Naive thymus-derived CD4-positive, alpha-beta T cell (primary cell): ENCODE measurements around the gene KCNK4. TPM values are rescaled to one million over a fixed set of nuclear protein-coding genes. Genes with fewer than 3 reads are reported as not detected.

Source experiments
- ATAC-seq: fragments of 150-1000 bp; cut with Tn5 transposase; 2 replicates; pipeline ENCODE4 v1.10.0; 2021; ENCODE audit warnings: mild to moderate bottlenecking, moderate library complexity
- CTCF ChIA-PET: fragments of 350-600 bp; sonication (Branson Sonifier 250); formaldehyde crosslinking; loops from one replicate; lab custom pipeline; 2021; ENCODE audit warnings: antibody characterized with exemption; lab: Charles Lee
- POLR2A ChIA-PET: fragments of 350-600 bp; sonication (Branson Sonifier 250); formaldehyde crosslinking; loops from one replicate; lab custom pipeline; 2021; ENCODE audit warnings: antibody characterized with exemption, inconsistent platforms; lab: Charles Lee
- DNase-seq, 9 donors: peaks; one replicate each; pipeline versions ENCODE4 v3.0.0 to v3.0.0-alpha.2; 2020 to 2022; ENCODE audit warnings: mixed read lengths in 1 of 9
- H3K27ac ChIP-seq: one replicate; pipeline ENCODE4 v1.7.0; 2013; ENCODE audit warnings: mild to moderate bottlenecking, low read depth, low read length, moderate library complexity
- H3K27me3 ChIP-seq, 2 donors: one replicate each; pipeline ENCODE4 v1.7.0; 2013; ENCODE audit warnings: low read length in 2 of 2, mild to moderate bottlenecking in 2 of 2, moderate library complexity in 2 of 2; ENCODE audit not compliant: control insufficient read depth in 2 of 2, insufficient read depth in 2 of 2
- H3K36me3 ChIP-seq, 3 experiments: 1 replicate in 2 of 3; 2 replicates in 1 of 3; pipeline ENCODE4 v1.7.0; 2013; ENCODE audit warnings: low read length in 3 of 3, mild to moderate bottlenecking in 3 of 3, moderate library complexity in 1 of 3; ENCODE audit not compliant: insufficient read depth in 3 of 3, control insufficient read depth in 2 of 3
- H3K4me1 ChIP-seq, 2 donors: one replicate each; pipeline ENCODE4 v1.7.0; 2013; ENCODE audit warnings: low read length in 2 of 2, mild to moderate bottlenecking in 2 of 2, moderate library complexity in 1 of 2; ENCODE audit not compliant: control insufficient read depth in 2 of 2, insufficient read depth in 2 of 2
- H3K4me3 ChIP-seq: 2 replicates; pipeline ENCODE4 v1.7.0; 2013; ENCODE audit warnings: mild to moderate bottlenecking, low read length
- H3K9me3 ChIP-seq, 3 experiments: 1 replicate in 2 of 3; 2 replicates in 1 of 3; pipeline ENCODE4 v1.7.0; 2013; ENCODE audit warnings: low read length in 3 of 3; ENCODE audit not compliant: control insufficient read depth in 2 of 3
- H3K27ac Mint-ChIP-seq, 9 donors: one replicate each; pipeline ENCODE4 v1.8.0; 2020 to 2022; ENCODE audit warnings: mixed read lengths in 9 of 9, mild to moderate bottlenecking in 8 of 9, moderate library complexity in 5 of 9, inconsistent platforms in 2 of 9
- H3K27me3 Mint-ChIP-seq, 5 donors: one replicate each; pipeline ENCODE4 v1.8.0; 2021 to 2022; ENCODE audit warnings: mixed read lengths in 5 of 5, mild to moderate bottlenecking in 1 of 5
- H3K36me3 Mint-ChIP-seq, 5 donors: one replicate each; pipeline ENCODE4 v1.8.0; 2020 to 2022; ENCODE audit warnings: mixed read lengths in 5 of 5, mild to moderate bottlenecking in 3 of 5, inconsistent platforms in 1 of 5
- H3K4me1 Mint-ChIP-seq, 7 donors: one replicate each; pipeline ENCODE4 v1.8.0; 2020 to 2022; ENCODE audit warnings: mixed read lengths in 7 of 7, mild to moderate bottlenecking in 3 of 7, inconsistent platforms in 1 of 7
- H3K4me3 Mint-ChIP-seq, 10 donors: one replicate each; pipeline ENCODE4 v1.8.0; 2020 to 2022; ENCODE audit warnings: mild to moderate bottlenecking in 10 of 10, mixed read lengths in 10 of 10, moderate library complexity in 6 of 10, inconsistent platforms in 2 of 10
- H3K9me3 Mint-ChIP-seq, 11 donors: one replicate each; pipeline ENCODE4 v1.8.0; 2020 to 2022; ENCODE audit warnings: mixed read lengths in 11 of 11, mild to moderate bottlenecking in 4 of 11, inconsistent platforms in 1 of 11, moderate library complexity in 1 of 11
- intact Hi-C, 2 donors: fragments of 100-400 bp; cut with micrococcal nuclease; formaldehyde crosslinking; loops; one replicate each; pipeline ENCODE4 v1.15.1; 2023
- polyA plus RNA-seq, 2 donors: library from polyadenylated mRNA; unstranded; fragments of 300-500 nt; fragmentation: Illumina TruSeq; gene quantifications; one replicate each; pipeline ENCODE4 v1.2.3, GENCODE V29; 2021
- total RNA-seq, 6 experiments: library from RNA in 5 of 6; stranded (reverse) in 5 of 6; gene quantifications; 1 replicate in 5 of 6; 2 replicates in 1 of 6; pipeline ENCODE4 v1.2.3 and lab custom pipeline; 2021 to 2026

Gene KCNK4
- total and polyA plus RNA-seq, 7 experiments from 2014 or later, result 0.42 TPM; not detected in 6

DNA sequence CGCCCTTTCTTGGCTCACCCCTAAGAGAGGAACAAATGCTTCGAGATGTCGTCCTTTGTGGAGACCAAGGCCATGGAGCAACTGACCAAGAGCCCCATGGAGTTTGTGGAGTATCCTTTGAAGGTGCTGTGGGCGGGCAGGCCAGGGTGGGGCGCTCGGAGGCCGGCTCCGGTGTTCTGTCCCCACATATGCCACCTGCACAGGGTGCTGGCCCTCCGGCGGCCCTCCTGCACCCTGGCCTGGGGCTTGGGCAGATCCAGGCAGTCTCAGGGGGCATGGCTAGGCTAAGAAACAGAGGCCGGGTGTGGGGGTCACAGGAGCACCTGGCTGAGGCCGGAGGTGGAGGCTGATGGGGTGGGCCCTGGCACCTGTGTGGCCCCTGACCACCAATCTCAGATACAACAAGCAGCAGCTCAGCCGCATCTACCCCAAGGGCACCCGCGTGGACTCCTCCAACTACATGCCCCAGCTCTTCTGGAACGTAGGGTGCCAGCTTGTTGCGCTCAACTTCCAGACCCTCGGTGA, 29.5 kb upstream of the KCNK4 start:
- Mint-ChIP-seq H3K27me3 (no peaks in the 10 kb centered on the region), H3K36me3 (peaks cover 0 to 7% (median 3%) of the 10 kb centered on the region in 5 donors), H3K9me3 (no peaks in the 10 kb centered on the region), H3K4me1 (peaks cover 0 to 9% (median 0%) of the 10 kb centered on the region in 7 donors), H3K4me3 (no peak overlapping the region), H3K27ac (no peak overlapping the region)
- DNase-seq (no peak), ATAC-seq (no peak)
- no peaks in the 10 kb centered on the region for H3K4me1 ChIP-seq
- POLR2A ChIA-PET, result no interaction called here
- intact Hi-C loops, result no loop called here
- H3K9me3 ChIP-seq, result no peaks in the 10 kb centered on the region
- peaks cover 0 to 11% (median 0%) of the 10 kb centered on the region in 3 experiments for H3K36me3 ChIP-seq
- CTCF ChIA-PET, result interaction anchor here (1.5 kb wide), 1 partner anchor 12 kb away, joined by 3 read pairs; no protein-coding TSS in a partner anchor
- H3K4me3 ChIP-seq, result no peak overlapping the region
- H3K27ac ChIP-seq, result no peak overlapping the region
- no peaks in the 10 kb centered on the region for H3K27me3 ChIP-seq

DNA sequence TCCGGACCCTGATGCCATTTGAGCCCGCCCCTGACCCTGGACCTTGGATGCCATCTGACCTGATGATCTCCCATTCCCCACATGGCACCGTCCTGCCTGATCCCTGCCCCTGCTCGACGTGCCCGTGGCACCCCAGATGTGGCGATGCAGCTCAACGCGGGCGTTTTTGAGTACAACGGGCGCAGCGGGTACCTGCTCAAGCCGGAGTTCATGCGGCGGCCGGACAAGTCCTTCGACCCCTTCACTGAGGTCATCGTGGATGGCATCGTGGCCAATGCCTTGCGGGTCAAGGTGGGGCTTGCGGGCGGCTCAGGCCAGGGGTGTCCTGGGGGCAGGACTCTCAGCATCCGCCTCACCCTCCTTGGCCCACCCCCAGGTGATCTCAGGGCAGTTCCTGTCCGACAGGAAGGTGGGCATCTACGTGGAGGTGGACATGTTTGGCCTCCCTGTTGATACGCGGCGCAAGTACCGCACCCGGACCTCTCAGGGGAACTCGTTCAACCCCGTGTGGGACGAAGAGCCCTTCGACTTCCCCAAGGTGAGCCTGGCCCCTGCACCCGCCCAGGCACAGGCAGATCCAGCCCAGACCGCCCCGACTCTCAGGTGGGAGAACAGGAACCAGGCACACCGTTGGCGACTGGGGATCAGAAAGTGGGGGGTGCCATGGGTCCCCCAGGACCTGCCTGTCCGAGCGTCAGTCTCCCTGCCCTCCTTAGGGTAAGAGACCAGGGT, 28.7 kb upstream of the KCNK4 start:
- no peak for ATAC-seq
- Mint-ChIP-seq H3K27me3 (no peaks in the 10 kb centered on the region), H3K4me1 (peaks cover 0 to 8% (median 0%) of the 10 kb centered on the region in 7 donors)

DNA sequence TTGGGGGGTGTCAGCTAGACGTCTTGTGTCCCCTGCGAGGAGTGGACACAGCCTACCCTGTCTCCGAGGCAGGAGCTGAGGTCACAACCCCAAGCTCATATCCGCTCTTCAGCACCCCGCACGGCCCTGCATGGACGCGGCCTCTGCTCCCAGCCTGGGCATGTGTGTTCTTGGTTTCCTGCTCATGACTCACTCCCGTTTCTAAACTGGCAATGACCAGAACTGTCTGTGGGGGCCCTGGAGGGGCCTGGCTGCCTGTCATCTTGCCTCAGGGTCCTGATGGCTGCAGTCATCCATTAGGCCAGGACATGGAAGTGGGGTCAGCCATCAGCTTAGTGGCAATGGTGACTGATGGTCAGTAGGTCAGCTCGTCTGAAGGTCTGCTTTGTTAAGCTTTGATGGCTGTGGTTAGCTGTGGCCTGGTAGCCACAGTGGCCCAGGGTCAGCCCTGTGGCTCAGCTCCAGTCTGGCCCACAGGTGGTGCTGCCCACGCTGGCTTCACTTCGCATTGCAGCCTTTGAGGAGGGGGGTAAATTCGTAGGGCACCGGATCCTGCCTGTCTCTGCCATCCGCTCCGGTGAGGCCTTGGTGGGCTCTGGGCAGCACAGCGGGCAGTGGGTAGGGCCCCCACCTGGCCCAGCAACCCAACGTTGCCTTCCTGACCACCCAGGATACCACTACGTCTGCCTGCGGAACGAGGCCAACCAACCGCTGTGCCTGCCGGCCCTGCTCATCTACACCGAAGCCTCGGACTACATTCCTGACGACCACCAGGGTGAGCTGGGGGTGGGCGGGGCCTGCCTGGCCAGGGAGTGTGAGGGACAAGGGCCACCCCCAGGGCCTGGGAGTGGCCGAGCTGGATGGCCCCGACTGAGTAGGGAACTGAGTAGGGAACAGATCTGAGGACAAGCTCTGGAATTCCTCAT, 27.8 kb upstream of the KCNK4 start:
- no peak for ATAC-seq
- no peaks in the 10 kb centered on the region for H3K27me3 Mint-ChIP-seq
- intact Hi-C loops, result no loop called here
- no peaks in the 10 kb centered on the region for H3K9me3 ChIP-seq
- peaks cover under 1 to 3% of the 10 kb centered on the region in 2 donors for H3K4me1 ChIP-seq
- H3K9me3 Mint-ChIP-seq, result no peaks in the 10 kb centered on the region
- H3K4me3 Mint-ChIP-seq, result no peak overlapping the region
- H3K4me1 Mint-ChIP-seq, result peaks cover 0 to 13% (median 8%) of the 10 kb centered on the region in 7 donors
- peaks cover 0 to 11% (median 0%) of the 10 kb centered on the region in 3 experiments for H3K36me3 ChIP-seq
- no peak overlapping the region for H3K27ac Mint-ChIP-seq
- ChIA-PET POLR2A (interaction anchor here (0.6 to 1.0 kb wide), 2 partner anchors 16 to 30 kb away, joined by 3 to 4 read pairs; no protein-coding TSS in a partner anchor), CTCF (interaction anchor here (1.3 to 1.4 kb wide), 2 partner anchors 13 to 59 kb away, joined by 3 to 4 read pairs; no protein-coding TSS in a partner anchor)
- DNase-seq, result no peak
- peaks cover 0 to 7% (median 3%) of the 10 kb centered on the region in 5 donors for H3K36me3 Mint-ChIP-seq
- H3K4me3 ChIP-seq, result no peak overlapping the region
- no peak overlapping the region for H3K27ac ChIP-seq
- H3K27me3 ChIP-seq, result no peaks in the 10 kb centered on the region

More for the DNA sequence above, 28.7 kb upstream of the KCNK4 start:
- Histone ChIP-seq H3K9me3 (no peaks in the 10 kb centered on the region), H3K4me3 (no peak overlapping the region), H3K27me3 (no peaks in the 10 kb centered on the region), H3K27ac (no peak overlapping the region), H3K36me3 (peaks cover 0 to 11% (median 0%) of the 10 kb centered on the region in 3 experiments), H3K4me1 (no peaks in the 10 kb centered on the region)
- Mint-ChIP-seq H3K36me3 (peaks cover 0 to 7% (median 3%) of the 10 kb centered on the region in 5 donors), H3K9me3 (no peaks in the 10 kb centered on the region), H3K4me3 (no peak overlapping the region), H3K27ac (no peak overlapping the region)
- CTCF ChIA-PET, result interaction anchor here (1.3 to 1.5 kb wide), 3 partner anchors 12 to 58 kb away, joined by 3 to 4 read pairs (median 3); no protein-coding TSS in a partner anchor
- DNase-seq, result no peak
- intact Hi-C loops, result no loop called here
- POLR2A ChIA-PET, result no interaction called here

DNA sequence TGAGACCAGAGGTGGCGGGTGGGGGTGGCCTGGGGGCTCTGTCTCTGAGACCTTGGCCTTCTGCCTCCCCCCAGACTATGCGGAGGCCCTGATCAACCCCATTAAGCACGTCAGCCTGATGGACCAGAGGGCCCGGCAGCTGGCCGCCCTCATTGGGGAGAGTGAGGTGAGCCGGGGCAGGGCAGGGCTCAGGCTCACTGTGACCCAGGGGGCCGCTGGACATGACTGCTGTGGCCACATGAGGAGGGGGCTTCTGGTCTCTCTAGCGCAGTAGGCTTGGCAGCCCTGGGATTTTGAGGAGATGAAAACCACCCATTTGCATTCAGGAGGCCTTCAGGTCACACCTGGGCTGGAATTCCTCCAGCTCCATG, 27.2 kb upstream of the KCNK4 start:
- no peak overlapping the region for H3K4me3 Mint-ChIP-seq
- H3K36me3 Mint-ChIP-seq, result peaks cover 0 to 7% (median 4%) of the 10 kb centered on the region in 5 donors
- no peaks in the 10 kb centered on the region for H3K9me3 ChIP-seq
- ATAC-seq (no peak), DNase-seq (no peak)
- H3K4me1 Mint-ChIP-seq, result peaks cover 4 to 19% (median 13%) of the 10 kb centered on the region in 7 donors
- H3K27me3 Mint-ChIP-seq, result no peaks in the 10 kb centered on the region
- no peak overlapping the region for H3K27ac Mint-ChIP-seq
- peaks cover 7 to 9% of the 10 kb centered on the region in 2 donors for H3K4me1 ChIP-seq
- no peaks in the 10 kb centered on the region for H3K27me3 ChIP-seq
- intact Hi-C loops, result no loop called here
- H3K36me3 ChIP-seq, result peaks cover 0 to 5% (median 0%) of the 10 kb centered on the region in 3 experiments
- ChIA-PET CTCF (interaction anchor here (1.4 kb wide), 1 partner anchor 59 kb away, joined by 4 read pairs; no protein-coding TSS in a partner anchor), POLR2A (interaction anchor here (0.6 to 1.0 kb wide), 2 partner anchors 16 to 31 kb away, joined by 3 to 4 read pairs; no protein-coding TSS in a partner anchor)
- no peak overlapping the region for H3K27ac ChIP-seq
- no peaks in the 10 kb centered on the region for H3K9me3 Mint-ChIP-seq
- no peak overlapping the region for H3K4me3 ChIP-seq

DNA sequence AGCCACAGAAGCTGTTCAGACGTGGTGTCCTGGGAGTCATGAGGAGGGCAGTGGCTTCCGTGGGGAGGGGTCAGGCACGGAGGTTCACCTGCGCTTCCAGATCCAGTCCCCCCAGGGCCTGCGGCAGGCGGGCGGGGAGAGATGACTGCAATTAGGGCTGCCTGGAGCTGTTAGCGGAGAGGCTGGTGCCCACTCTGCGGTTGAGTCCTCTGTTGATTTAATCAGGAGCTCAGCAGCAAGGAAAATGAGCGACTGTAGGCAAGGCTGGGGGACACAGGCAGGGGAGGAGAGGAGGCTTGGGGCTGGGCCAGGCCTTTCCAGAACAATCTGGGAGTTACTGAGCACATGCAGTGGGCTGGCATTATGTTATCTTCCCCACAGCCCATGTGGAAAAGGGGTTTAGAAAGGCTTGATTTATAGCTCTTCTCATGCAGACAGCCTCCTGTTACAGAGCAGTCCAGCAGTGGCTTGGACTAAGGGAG, 26.7 kb upstream of the KCNK4 start:
- POLR2A ChIA-PET, result interaction anchor here (0.6 to 1.0 kb wide), 2 partner anchors 17 to 31 kb away, joined by 3 to 4 read pairs; no protein-coding TSS in a partner anchor
- Histone ChIP-seq H3K36me3 (peaks cover 0 to 5% (median 0%) of the 10 kb centered on the region in 3 experiments), H3K27ac (no peak overlapping the region), H3K4me3 (no peak overlapping the region), H3K27me3 (no peaks in the 10 kb centered on the region), H3K4me1 (peaks cover 8 to 10% of the 10 kb centered on the region in 2 donors), H3K9me3 (no peaks in the 10 kb centered on the region)
- H3K4me3 Mint-ChIP-seq, result peak overlapping the region in 1 of 10 donors; percentile 29
- no peak for ATAC-seq
- H3K27ac Mint-ChIP-seq, result no peak overlapping the region
- intact Hi-C loops, result no loop called here
- H3K4me1 Mint-ChIP-seq, result peaks cover 8 to 21% (median 16%) of the 10 kb centered on the region in 7 donors
- no peaks in the 10 kb centered on the region for H3K27me3 Mint-ChIP-seq
- CTCF ChIA-PET, result no interaction called here
- no peaks in the 10 kb centered on the region for H3K9me3 Mint-ChIP-seq
- DNase-seq, result no peak
- peaks cover 0 to 8% (median 4%) of the 10 kb centered on the region in 5 donors for H3K36me3 Mint-ChIP-seq
